CMK (cell line): ENCODE data around the gene HLA-DQB2.
"Not testable (repeated sequence)": the region's sequence is repeated elsewhere in the genome, so short reads cannot be mapped to it uniquely, and the experiment has no call there.

Experiments
- DNase-seq: peaks from one replicate; pipeline ENCODE4 v3.0.0-alpha.2; 2010; ENCODE audit warnings: low read depth

Gene HLA-DQB2

GRCh38 chr6:32763421-32763820, at the start of gene HLA-DQB2:
Gene HLA-DQB2, minus strand, starts transcription at chr6:32763532. Its CDS starts 62 bp downstream, at chr6:32763470.
- DNase-seq: no peak

DNA sequence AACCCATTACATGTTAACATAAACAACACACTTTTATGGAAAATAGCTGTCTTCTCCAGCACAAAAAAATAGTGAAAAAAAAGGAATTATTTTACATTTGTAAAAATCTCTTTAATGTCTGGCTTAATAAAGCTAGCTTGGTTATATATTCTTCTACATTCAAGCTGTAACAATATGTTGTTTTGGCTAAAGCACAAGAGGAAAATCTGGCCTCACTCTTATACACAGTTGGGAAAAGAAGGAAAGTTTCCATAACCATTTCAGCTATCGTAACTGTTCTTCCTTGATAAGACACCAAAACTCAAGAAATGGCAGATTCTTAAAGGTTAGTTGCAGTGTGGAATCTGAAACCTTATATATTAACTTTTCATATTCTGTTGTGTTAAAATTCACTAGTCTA, 45.8 kb upstream of the HLA-DQB2 start:
- no peak for DNase-seq

GRCh38 chr6:32807020-32807580, 43.8 kb upstream of the HLA-DQB2 start:
- DNase-seq: no peak

DNA sequence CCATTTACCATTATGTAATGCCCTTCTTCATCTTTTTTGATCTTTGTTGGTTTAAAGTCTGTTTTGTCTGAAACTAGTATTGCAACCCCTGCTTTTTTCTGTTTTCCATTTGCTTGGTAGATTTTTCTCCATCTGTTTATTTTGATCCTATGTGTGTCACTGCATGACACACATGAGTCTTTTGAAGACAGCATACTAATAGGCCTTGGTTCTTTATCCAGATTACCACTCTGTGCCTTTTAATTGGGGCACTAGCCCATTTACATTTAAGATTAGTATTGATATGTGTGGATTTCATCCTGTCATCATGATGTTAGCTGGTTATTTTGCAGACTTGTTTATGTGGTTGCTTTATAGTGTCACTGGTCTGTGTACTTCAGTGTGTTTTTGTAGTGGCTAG, 42.1 kb upstream of the HLA-DQB2 start:
- not testable (repeated sequence) for DNase-seq

- DNase-seq: no peak
These were observed 40.1 kb upstream of the HLA-DQB2 start for GRCh38 chr6:32803416-32803815.

- DNase-seq: no peak
These were observed 36.4 kb upstream of the HLA-DQB2 start for GRCh38 chr6:32799740-32800139.

DNA sequence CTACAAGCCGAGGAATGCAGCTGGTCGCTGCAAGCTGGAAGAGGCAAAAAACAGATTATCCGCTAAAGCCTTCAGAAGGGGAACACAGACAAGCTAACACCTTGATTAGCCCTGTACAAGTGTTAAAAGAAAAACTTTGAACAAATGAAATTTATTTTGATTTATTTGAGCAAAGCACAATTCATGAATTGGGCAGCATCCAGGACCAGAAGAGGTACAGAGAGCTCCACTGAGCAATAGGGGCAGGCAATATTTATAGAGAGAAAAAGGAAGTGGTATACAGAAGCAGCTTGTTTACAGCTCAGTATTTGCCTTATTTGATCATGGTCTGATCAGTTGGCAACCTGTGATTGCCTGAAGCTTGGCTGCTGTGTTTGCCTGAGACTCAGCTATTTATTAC, 35.8 kb upstream of the HLA-DQB2 start:
- DNase-seq: peak; percentile 9

DNA sequence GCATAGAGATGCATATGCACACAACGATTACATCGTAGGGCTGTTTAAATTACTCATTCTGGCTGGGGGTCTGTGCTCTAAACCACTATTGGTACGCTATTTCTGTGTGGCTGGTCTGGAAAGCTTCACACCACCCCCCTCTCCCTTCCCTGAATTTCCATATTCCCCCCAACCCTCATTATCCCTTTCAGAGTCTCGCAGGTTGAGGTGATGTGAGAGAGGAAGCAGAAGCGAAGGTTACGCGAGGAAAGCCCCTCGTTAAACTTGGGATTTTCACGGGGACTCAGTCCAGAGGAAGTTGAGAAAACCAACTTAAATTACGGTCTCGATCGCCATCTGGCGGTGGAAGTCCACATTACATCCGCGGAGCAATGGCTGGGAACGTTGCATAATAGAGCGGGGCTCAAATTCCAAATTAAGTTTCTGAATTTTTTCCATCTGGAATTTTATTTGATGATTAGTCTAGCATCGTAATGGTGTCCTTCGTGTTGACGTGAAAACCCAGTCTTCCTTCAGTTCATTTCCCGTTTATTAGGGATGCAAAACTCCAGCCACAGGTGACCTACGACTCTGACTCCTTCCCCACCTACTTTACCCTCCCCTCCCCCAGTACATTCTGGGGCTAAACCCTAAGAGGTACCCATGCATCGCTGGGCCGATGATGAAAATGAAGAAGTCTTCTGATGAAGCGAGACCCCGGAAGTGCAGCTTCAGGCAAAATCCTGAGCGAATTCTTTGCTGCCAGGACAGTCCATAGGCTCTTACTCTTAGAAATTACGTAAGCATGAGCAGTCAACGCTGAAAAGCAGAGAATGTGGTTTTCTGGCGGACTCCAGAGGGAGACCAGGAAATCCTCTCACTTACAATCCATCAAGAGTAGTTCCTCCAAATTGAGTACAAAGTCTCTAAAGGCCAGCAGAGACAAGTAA, 33.8 kb upstream of the HLA-DQB2 start:
- DNase-seq: peak; percentile 37

DNA sequence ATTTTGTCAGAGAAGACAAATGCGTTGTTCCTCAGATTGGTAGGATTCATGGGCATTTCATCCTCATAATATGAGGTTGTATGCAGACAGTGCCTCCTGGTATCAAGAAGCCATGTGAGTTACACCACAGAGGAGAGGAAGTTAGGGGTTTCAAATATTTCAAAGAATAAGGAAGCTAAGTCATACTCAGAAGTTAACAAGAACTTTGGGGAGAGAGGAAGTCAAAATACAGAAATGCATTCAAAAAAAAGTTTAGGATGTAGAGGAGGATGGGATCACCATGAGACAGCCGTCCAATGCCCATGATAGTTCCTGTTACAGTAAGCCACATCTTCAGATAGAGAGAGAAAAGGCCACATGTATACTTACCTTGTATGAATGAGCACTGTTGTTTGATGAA, 31.2 kb upstream of the HLA-DQB2 start:
- no peak for DNase-seq

DNA sequence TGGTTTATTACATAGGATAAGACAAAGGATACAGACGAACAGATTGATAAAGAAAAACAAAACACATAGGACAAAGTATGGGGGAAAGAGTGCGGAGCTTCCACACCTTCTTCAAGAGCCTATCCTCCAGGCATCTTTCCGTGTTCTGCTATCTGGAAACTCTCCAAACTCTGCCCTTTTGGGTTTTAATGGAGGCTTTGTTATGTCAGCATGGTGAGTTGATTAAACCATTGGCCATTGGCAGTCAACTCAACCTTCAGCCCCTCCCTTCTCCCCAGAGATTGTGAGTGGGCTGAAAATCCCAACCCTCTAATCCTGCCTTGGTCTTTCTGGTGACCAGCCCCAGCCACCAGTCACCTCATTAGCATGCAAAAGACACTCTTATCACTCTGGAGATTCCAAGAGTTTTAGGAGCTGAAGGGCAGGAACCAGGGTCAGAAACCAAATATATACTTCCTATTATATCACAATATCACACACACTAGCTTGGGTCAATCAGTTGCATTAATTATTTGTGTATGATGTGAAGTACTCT, 29.6 kb upstream of the HLA-DQB2 start:
- DNase-seq: no peak

- DNase-seq: no peak
These were observed 27.0 kb upstream of the HLA-DQB2 start for GRCh38 chr6:32790306-32790705.

DNA sequence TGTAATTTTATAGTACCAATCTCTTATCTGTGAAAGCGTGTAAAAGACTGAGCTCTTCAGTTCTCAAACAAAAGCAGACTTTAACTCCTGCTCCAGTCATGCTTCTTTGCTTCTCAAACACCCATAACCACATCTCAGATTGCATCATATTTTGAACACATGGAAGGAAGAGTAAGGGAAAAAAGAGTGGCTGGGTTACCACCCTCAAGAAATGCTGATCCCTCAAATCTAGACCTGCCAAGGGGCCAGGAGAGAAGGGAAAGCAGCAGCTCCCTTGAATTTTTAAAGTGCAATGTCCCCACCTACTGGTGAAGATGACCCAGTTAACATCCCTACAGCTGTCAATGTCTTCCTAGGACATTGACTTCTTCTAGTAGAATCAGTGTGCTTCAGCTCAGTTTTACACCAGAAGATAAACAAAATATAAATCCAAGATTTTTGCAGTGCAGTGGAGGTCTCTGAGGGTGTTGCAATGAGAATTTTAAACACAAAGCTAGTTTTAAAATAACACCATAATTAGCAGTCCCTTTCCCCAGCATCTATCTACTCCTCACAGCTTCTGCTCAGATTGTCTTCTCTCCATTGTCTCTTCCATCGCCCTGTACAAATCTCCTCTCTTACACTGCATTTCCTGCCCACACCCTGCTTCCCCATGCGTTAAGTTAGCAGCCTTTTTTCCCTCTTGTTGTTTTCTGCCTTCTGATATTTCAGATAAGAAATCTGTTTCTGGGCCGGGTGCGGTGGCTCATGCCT, 22.6 kb upstream of the HLA-DQB2 start:
- no peak for DNase-seq

GRCh38 chr6:32782923-32783322, 19.6 kb upstream of the HLA-DQB2 start:
- DNase-seq: not testable (repeated sequence)

- DNase-seq: no peak
These were observed 15.7 kb upstream of the HLA-DQB2 start for GRCh38 chr6:32779036-32779435.

- DNase-seq: no peak
These were observed 11.7 kb upstream of the HLA-DQB2 start for GRCh38 chr6:32775071-32775470.

GRCh38 chr6:32774426-32774825, 11.1 kb upstream of the HLA-DQB2 start:
- DNase-seq: no peak

DNA sequence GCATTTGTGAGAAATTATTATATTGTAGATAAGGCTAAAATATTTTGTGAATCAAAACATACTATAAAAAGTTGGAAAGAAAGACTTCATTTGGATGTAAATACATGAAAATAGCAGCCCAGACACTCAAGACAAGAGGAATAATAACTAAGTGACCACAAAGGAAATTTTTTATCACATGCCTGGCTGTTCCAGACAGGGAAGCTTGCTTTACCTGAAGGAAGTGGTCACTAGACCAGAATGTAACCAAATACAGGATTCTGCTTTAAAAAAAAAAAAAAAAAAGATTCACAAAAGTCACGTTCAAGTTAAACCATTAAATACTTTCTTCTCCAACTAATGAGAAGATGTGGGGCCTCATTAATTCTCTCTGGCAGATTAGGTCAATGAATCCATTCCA, 9.3 kb upstream of the HLA-DQB2 start:
- no peak for DNase-seq

- no peak for DNase-seq
These were observed 716 bp upstream of the HLA-DQB2 start for GRCh38 chr6:32764048-32764447.

- DNase-seq: no peak
These were observed 1.8 kb downstream of the HLA-DQB2 start for GRCh38 chr6:32761548-32761947.

DNA sequence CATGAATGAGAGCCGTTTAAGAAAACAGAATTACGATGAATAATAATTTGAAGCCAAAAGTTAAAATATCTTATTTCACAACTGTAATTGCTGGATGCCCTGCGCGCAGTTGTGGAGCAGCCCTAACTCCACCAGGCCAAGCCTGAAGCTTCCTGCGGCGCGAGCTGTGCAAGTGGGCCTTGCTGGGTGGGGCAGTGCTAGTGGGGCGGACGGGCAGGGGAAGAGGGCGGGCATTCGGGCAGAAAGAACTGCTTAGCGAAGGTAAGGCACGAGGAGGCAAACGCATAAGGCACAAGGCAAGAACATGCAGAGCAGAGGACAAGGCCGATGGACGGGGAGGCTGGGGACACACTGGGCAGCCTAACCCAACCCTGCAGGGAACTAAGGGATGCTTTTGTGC, 2.3 kb downstream of the HLA-DQB2 start:
- no peak for DNase-seq

GRCh38 chr6:32759669-32760068, 3.7 kb downstream of the HLA-DQB2 start:
- DNase-seq: no peak

DNA sequence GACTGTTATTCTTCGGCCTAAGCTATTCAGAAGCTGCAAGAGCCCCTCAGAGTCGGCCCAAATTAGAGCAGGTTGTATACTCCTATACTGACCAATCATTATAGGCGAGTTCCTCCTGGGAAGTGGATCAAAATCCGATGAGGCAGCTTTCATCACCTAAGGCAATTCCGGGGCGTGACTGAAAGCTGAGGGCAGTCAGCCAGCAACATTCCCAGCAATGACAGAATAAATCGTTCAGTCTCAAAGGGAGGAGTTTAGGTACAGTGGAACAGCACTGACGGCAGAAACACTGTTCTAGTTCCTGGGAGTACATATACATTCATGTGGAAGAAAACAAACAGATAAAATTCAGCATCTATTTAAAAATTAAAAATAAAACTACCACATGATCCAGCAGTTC, 10.8 kb downstream of the HLA-DQB2 start:
- DNase-seq: no peak

GRCh38 chr6:32745649-32746048, 17.7 kb downstream of the HLA-DQB2 start:
- DNase-seq: not testable (repeated sequence)
